ENCODE data around the gene CNGB1.
"Not testable (repeated sequence)": the region's sequence is repeated elsewhere in the genome, so short reads cannot be mapped to it uniquely, and the experiment has no call there.

The CNGB1 gene

DNA sequence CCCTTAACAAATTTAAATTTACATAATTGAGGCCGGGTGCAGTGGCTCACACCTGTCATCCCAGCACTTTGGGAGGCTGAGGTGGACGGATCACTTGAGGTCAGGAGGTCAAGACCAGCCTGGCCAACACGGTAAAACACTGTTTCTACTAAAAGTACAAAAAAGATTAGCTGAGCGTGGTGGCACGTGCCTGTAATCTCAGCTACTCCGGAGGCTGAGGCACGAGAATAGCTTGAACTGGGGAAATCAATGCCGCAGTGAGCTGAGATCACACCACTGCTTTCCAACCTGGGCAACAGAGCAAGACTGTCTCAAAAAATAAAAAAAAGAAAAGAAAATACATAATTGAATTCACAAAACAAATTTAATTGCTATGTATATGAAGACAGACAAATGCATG is 112.3 kb downstream of the CNGB1 start:
- Histone ChIP-seq H3K9ac (ENCODE audit: low read depth, low read length) (no peak overlapping the region), H3K36me3 (ENCODE audit: insufficient read depth, low read length) (no peaks in the 10 kb centered on the region), H3K79me2 (ENCODE audit: insufficient read depth, low read length) (no peaks in the 10 kb centered on the region), H3K4me1 (ENCODE audit: insufficient read depth, low read length) (no peaks in the 10 kb centered on the region), H3K27me3 (ENCODE audit: insufficient read depth, low read length, poor library complexity) (peaks cover 4% of the 10 kb centered on the region), H2AFZ (ENCODE audit: low read depth, low read length) (no peak overlapping the region), H4K20me1 (ENCODE audit: insufficient read depth, low read length) (no peaks in the 10 kb centered on the region), H3K27ac (ENCODE audit: low read length) (no peak overlapping the region), H3K4me3 (ENCODE audit: low read depth in 1 of 2, low read length in 2 of 2) (no peak overlapping the region), H3K9me3 (ENCODE audit: insufficient read depth, low read length, severe bottlenecking) (no peaks in the 10 kb centered on the region), H3K4me2 (ENCODE audit: insufficient read depth, low read length) (no peak overlapping the region)
- ATAC-seq (ENCODE audit: insufficient read depth, low read depth) = no peak
- TF ChIP-seq EZH2 (IDR thresholded peaks at IDR 0.05; ENCODE audit: borderline replicate concordance, low read depth, low read length, severe bottlenecking) = no peak
- TF ChIP-seq CTCF (IDR thresholded peaks at IDR 0.05; ENCODE audit: borderline replicate concordance, extremely low read depth, low read length, poor library complexity, severe bottlenecking) = no peak
- no peak for DNase-seq

DNA sequence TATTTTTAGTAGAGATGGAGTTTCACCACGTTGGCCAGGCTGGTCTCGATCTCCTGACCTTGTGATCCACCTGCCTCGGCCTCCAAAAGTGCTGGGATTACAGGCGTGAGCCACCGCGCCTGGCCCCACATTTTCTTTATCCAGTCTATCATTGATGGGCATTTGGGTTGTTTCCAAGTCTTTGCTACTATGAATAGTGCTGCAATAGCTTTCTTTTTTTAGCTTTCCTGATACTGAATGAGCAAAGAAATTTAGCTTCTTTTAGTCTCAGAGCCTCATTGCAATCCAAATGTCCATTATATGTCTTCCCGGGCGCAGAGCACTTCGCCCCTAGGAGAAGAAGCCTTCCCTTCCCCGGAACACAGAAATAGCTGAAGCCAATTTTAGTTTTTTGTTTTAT is 112.9 kb downstream of the CNGB1 start:
- DNase-seq; H4K20me1 ChIP-seq (ENCODE audit: insufficient read depth, low read length); H3K79me2 ChIP-seq (ENCODE audit: insufficient read depth, low read length); ATAC-seq (ENCODE audit: insufficient read depth, low read depth); H3K27ac ChIP-seq (ENCODE audit: low read length); H3K36me3 ChIP-seq (ENCODE audit: insufficient read depth, low read length); H3K27me3 ChIP-seq (ENCODE audit: insufficient read depth, low read length, poor library complexity); H3K4me3 ChIP-seq (ENCODE audit: low read depth in 1 of 2, low read length in 2 of 2); H2AFZ ChIP-seq (ENCODE audit: low read depth, low read length); H3K9me3 ChIP-seq (ENCODE audit: insufficient read depth, low read length, severe bottlenecking); H3K4me2 ChIP-seq (ENCODE audit: insufficient read depth, low read length); H3K4me1 ChIP-seq (ENCODE audit: insufficient read depth, low read length); H3K9ac ChIP-seq (ENCODE audit: low read depth, low read length): not testable (repeated sequence)

DNA sequence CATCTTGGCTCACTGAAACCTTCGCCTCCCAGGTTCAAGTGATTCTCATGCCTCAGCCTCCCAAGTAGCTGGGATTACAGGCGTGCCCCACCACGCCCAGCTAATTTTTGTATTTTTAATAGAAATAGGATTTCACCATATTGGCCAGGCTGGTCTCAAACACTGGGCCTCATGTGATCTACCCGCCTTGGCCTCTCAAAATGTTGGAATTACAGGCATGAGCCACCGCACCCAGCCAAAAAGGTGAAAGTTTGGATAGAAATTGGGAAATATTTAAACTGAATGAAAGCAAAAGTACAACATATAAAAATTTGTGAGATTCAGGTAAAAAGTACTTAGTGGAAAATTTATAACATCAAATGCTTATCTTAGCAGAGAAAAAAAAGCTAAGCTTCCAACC is 115.7 kb downstream of the CNGB1 start:
- H3K4me2 ChIP-seq (ENCODE audit: insufficient read depth, low read length) = no peak overlapping the region
- DNase-seq = no peak
- H3K4me3 ChIP-seq (ENCODE audit: low read depth in 1 of 2, low read length in 2 of 2) = no peak overlapping the region
- no peak overlapping the region for H3K27ac ChIP-seq (ENCODE audit: low read length)
- no peak overlapping the region for H3K9ac ChIP-seq (ENCODE audit: low read depth, low read length)
- no peaks in the 10 kb centered on the region for H3K27me3 ChIP-seq (ENCODE audit: insufficient read depth, low read length, poor library complexity)
- no peak overlapping the region for H2AFZ ChIP-seq (ENCODE audit: low read depth, low read length)
- no peaks in the 10 kb centered on the region for H3K4me1 ChIP-seq (ENCODE audit: insufficient read depth, low read length)
- no peaks in the 10 kb centered on the region for H4K20me1 ChIP-seq (ENCODE audit: insufficient read depth, low read length)
- no peaks in the 10 kb centered on the region for H3K36me3 ChIP-seq (ENCODE audit: insufficient read depth, low read length)
- TF ChIP-seq CTCF (IDR thresholded peaks at IDR 0.05; ENCODE audit: borderline replicate concordance, extremely low read depth, low read length, poor library complexity, severe bottlenecking) (no peak), EZH2 (IDR thresholded peaks at IDR 0.05; ENCODE audit: borderline replicate concordance, low read depth, low read length, severe bottlenecking) (no peak)
- no peaks in the 10 kb centered on the region for H3K79me2 ChIP-seq (ENCODE audit: insufficient read depth, low read length)
- no peak for ATAC-seq (ENCODE audit: insufficient read depth, low read depth)
- no peaks in the 10 kb centered on the region for H3K9me3 ChIP-seq (ENCODE audit: insufficient read depth, low read length, severe bottlenecking)

DNA sequence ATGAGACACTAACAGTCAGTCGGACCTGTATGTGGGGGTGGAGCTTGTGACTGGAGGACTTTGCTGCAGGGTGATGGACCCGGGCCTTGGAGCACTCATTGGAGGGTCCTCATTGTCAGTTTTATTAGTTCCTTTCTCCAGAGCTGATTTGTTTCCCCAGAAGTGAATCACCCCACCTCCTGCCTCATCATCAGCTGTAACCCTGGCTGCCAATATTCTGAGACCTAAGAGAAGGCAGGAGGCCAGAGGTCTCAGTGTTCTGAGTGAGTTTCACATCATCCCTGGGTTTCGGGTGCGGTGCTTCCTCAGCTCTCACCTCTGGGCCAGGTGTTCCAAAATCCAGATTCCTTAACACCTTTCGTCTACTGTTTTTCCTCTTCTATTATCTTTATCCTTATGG is 118.7 kb downstream of the CNGB1 start:
- Histone ChIP-seq H4K20me1 (ENCODE audit: insufficient read depth, low read length) (no peaks in the 10 kb centered on the region), H3K36me3 (ENCODE audit: insufficient read depth, low read length) (no peaks in the 10 kb centered on the region), H3K9me3 (ENCODE audit: insufficient read depth, low read length, severe bottlenecking) (no peaks in the 10 kb centered on the region), H3K4me3 (ENCODE audit: low read depth in 1 of 2, low read length in 2 of 2) (no peak overlapping the region), H3K79me2 (ENCODE audit: insufficient read depth, low read length) (no peaks in the 10 kb centered on the region), H3K27ac (ENCODE audit: low read length) (no peak overlapping the region), H3K4me2 (ENCODE audit: insufficient read depth, low read length) (no peak overlapping the region), H3K27me3 (ENCODE audit: insufficient read depth, low read length, poor library complexity) (peaks cover 6% of the 10 kb centered on the region), H2AFZ (ENCODE audit: low read depth, low read length) (no peak overlapping the region), H3K4me1 (ENCODE audit: insufficient read depth, low read length) (no peaks in the 10 kb centered on the region), H3K9ac (ENCODE audit: low read depth, low read length) (no peak overlapping the region)
- no peak for TF ChIP-seq EZH2 (IDR thresholded peaks at IDR 0.05; ENCODE audit: borderline replicate concordance, low read depth, low read length, severe bottlenecking)
- no peak for TF ChIP-seq CTCF (IDR thresholded peaks at IDR 0.05; ENCODE audit: borderline replicate concordance, extremely low read depth, low read length, poor library complexity, severe bottlenecking)
- no peak for ATAC-seq (ENCODE audit: insufficient read depth, low read depth)
- DNase-seq = no peak

All from DND-41 (cell line).